Activated B cell treated with CpG ODN at 0.5 μM for 24 hours (primary cell): ENCODE measurements around the gene ABCG1. TPM values are rescaled to one million over a fixed set of nuclear protein-coding genes. Genes with fewer than 3 reads are reported as not detected.

ENCODE experiments used
- ATAC-seq: fragments of 200-7000 bp; cut with Tn5 transposase; one replicate; pipeline ENCODE4 v1.10.0; 2021; ENCODE audit warnings: low read depth, mild to moderate bottlenecking, moderate library complexity
- CTCF ChIA-PET: fragments of 350-600 bp; sonication (Branson Sonifier 250); formaldehyde crosslinking; loops from one replicate; lab custom pipeline; 2021; ENCODE audit warnings: antibody characterized with exemption; lab: Charles Lee
- POLR2A ChIA-PET: fragments of 350-600 bp; sonication (Branson Sonifier 250); formaldehyde crosslinking; loops from one replicate; lab custom pipeline; 2021; ENCODE audit warnings: antibody characterized with exemption; lab: Charles Lee
- DNase-seq: peaks from one replicate; pipeline ENCODE4 v3.0.0; 2022
- H3K27ac Mint-ChIP-seq: one replicate; pipeline ENCODE4 v1.8.0; 2020; ENCODE audit warnings: mixed read lengths
- H3K27me3 Mint-ChIP-seq: one replicate; pipeline ENCODE4 v1.8.0; 2021; ENCODE audit warnings: mixed read lengths
- H3K36me3 Mint-ChIP-seq: one replicate; pipeline ENCODE4 v1.8.0; 2021; ENCODE audit warnings: low read depth, mixed read lengths
- H3K4me1 Mint-ChIP-seq: one replicate; pipeline ENCODE4 v1.8.0; 2021; ENCODE audit warnings: mixed read lengths
- H3K4me3 Mint-ChIP-seq: one replicate; pipeline ENCODE4 v1.8.0; 2020; ENCODE audit warnings: mild to moderate bottlenecking, mixed read lengths
- H3K9me3 Mint-ChIP-seq: one replicate; pipeline ENCODE4 v1.8.0; 2020; ENCODE audit warnings: mixed read lengths
- intact Hi-C: fragments of 100-400 bp; cut with micrococcal nuclease; formaldehyde crosslinking; loops from one replicate; pipeline ENCODE4 v1.15.1; 2024
- total RNA-seq: library from RNA; stranded (reverse); gene quantifications from 2 replicates; pipeline ENCODE4 v1.2.3, GENCODE V29; 2022
- TF ChIP-seq, protein P1 (sequence below): fragments of 200-600 bp; IDR thresholded peaks from one replicate; pipeline ENCODE4 v1.8.0; 2022; ENCODE audit warnings: antibody characterized with exemption, mild to moderate bottlenecking

ABCG1 gene
- 2.3 and 3.4 TPM in 2 replicates for total RNA-seq

DNA sequence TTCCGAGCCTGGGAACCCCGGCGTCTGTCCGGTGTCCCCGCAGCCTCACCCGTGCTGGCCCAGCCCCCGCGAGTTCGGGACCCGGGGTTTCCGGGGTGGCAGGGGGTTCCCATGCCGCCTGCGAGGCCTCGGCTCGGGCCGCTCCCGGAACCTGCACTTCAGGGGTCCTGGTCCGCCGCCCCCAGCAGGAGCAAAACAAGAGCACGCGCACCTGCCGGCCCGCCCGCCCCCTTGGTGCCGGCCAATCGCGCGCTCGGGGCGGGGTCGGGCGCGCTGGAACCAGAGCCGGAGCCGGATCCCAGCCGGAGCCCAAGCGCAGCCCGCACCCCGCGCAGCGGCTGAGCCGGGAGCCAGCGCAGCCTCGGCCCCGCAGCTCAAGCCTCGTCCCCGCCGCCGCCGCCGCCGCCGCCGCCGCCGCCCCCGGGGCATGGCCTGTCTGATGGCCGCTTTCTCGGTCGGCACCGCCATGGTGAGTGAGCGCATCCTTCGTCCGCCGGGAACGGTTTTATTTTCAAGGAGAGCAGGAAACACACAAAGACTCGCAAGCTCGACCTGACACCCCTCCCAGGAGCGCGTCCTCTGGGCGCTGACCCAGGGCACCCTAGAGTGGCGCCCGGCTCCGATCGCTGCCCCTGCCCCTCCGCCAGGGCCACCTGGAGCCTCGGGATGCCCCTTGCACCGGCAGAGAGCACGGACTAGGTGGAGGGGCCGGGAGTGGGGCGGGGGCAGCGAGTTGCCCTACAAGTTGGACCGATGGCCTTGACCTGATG lies at the start of gene ABCG1:
Gene ABCG1 (plus strand): TSS at position 305 of the 770 bp plus-strand sequence. CDS start 123 bp downstream, at position 428.
- ATAC-seq (peak; percentile 45), DNase-seq (peak; percentile 53)
- CTCF ChIA-PET, result interaction anchor here (0.6 to 2.5 kb wide), 3 partner anchors 15 to 40 kb away, joined by 3 to 15 read pairs (median 14); no protein-coding TSS in a partner anchor
- Mint-ChIP-seq H3K4me3 (peak within 1 kb of the TSS; percentile 87), H3K9me3 (peaks cover 3% of the 10 kb centered on the region), H3K36me3 (peaks cover 15% of the 10 kb centered on the region), H3K27me3 (no peaks in the 10 kb centered on the region), H3K27ac (peak within 1 kb of the TSS; percentile 73), H3K4me1 (peaks cover 39% of the 10 kb centered on the region)
- POLR2A ChIA-PET, result interaction anchor here (0.7 to 4.6 kb wide), 4 partner anchors 11 to 30 kb away, joined by 6 to 37 read pairs (median 21); no protein-coding TSS in a partner anchor
- TF ChIP-seq, protein P1, sequence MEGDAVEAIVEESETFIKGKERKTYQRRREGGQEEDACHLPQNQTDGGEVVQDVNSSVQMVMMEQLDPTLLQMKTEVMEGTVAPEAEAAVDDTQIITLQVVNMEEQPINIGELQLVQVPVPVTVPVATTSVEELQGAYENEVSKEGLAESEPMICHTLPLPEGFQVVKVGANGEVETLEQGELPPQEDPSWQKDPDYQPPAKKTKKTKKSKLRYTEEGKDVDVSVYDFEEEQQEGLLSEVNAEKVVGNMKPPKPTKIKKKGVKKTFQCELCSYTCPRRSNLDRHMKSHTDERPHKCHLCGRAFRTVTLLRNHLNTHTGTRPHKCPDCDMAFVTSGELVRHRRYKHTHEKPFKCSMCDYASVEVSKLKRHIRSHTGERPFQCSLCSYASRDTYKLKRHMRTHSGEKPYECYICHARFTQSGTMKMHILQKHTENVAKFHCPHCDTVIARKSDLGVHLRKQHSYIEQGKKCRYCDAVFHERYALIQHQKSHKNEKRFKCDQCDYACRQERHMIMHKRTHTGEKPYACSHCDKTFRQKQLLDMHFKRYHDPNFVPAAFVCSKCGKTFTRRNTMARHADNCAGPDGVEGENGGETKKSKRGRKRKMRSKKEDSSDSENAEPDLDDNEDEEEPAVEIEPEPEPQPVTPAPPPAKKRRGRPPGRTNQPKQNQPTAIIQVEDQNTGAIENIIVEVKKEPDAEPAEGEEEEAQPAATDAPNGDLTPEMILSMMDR, result no peak
- intact Hi-C loops, result no loop called here

DNA sequence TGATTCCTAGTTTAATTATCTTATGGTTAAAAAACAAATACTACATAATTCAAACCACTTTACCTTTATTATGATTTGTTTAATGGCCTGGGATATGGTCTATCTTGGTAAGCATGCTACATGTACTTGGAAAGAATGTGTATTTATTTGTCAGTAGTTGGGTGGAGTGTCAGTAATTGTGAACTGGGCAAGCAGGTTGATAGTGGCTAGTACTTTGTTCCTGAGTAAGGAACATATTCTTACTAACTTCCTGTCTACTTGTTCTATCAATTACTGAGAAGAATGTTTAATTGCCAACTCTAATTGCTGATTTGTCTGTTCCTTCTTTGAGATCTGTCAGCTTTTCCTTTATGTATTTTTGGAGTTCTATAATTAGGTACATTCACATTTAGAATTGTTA lies 49.2 kb upstream of the ABCG1 start:
- Mint-ChIP-seq H3K27me3 (no peaks in the 10 kb centered on the region), H3K9me3 (no peaks in the 10 kb centered on the region), H3K27ac (no peak overlapping the region), H3K4me1 (peaks cover 3% of the 10 kb centered on the region), H3K36me3 (no peaks in the 10 kb centered on the region), H3K4me3 (no peak overlapping the region)
- no peak for ATAC-seq
- ChIA-PET POLR2A (no interaction called here), CTCF (no interaction called here)
- TF ChIP-seq, protein P1, result no peak
- intact Hi-C loops, result no loop called here
- no peak for DNase-seq

DNA sequence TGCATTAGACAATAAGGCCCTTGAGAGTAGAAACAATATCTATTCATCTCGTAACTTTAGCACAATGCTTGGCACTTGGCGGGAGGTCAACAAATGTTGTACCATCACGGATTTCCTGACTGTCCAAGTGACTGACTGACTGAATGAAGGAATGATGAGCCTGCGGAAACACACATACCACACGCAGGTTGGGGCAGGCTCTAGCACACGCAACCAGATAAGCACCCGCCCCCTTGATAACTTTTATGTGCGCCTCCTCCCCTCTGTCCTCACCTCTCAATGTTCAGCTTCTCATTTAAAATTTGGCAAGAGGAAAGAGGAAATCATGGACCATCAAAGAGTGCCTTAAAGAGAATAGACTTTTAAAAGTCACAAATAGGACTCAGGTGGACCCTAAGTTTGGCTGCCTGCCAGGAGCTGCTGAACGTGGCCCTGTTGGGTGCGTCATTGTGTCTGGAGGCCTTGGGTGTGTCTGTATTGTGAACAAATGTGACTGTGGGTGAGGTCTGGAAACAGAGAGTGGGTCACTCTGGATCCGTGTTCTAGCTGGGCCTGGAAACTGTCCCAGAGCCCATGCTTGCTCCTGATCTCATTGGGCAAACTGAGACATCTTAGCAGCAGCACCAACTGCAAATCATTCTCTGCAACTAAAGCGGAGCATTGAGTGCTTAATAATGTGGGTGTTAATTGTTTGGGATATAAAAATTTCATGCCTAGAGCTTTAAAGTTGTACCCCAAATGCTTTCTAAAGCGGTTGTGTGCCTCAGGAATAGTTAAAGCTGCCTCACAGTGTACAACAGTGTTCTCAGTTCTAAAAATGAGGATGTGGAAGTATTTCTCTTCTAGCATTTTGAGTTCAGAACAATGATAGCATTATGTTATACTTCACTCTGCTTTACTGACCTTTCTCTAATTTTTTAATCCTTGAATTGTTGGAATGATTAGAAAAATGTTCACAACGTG lies 47.6 kb upstream of the ABCG1 start:
- TF ChIP-seq, protein P1, result no peak
- intact Hi-C loops, result no loop called here
- Mint-ChIP-seq H3K9me3 (no peaks in the 10 kb centered on the region), H3K27ac (no peak overlapping the region), H3K36me3 (no peaks in the 10 kb centered on the region), H3K27me3 (no peaks in the 10 kb centered on the region), H3K4me1 (peaks cover 3% of the 10 kb centered on the region), H3K4me3 (no peak overlapping the region)
- POLR2A ChIA-PET, result interaction anchor here (0.6 kb wide), 1 partner anchor 84 kb away, joined by 3 read pairs; no protein-coding TSS in a partner anchor
- DNase-seq, result no peak
- ATAC-seq, result no peak
- CTCF ChIA-PET, result no interaction called here

DNA sequence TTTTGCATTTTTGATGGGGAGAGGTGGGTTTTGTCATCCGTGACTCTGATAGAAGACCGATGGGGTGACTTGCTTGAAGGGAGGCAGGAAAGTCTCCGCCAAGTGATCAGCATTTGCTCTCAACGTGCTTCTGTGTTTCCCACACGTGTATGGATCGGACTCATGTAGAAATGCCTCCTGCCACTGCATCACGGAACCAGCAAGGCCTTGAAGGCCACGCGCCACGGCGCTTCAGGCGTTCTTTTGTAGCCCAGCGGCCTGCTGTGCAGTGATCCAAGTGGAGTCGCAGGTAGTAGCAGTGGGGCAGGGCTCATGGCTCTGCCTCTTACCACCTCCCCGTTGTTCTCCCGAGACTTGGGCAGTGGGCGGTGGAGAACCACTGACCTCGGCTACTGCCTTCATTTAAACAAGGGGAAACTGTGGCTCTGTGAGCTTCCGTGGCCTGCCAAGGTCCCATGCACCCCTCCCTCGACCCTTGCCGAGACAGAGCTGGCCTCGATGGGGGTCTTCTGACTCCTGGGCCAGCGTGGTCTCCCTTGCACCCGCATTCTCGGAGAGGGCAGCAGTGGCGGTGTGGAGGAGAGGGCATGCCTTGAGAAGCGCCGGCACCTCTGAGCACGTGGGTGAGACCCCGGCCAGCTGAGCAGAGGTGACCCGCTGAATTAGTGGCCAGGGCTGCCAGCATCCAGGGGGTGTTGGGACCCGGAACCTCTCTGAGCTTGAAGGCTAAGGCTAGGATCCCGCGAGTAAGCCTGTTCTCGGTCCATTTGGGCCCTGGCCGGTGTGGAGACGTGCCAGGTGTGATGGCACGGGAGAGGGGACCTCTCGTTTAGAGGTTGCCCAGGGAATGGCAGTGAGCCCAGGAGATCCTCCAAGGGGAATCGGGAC lies 46.1 kb upstream of the ABCG1 start:
- TF ChIP-seq, protein P1, result no peak
- H3K36me3 Mint-ChIP-seq, result no peaks in the 10 kb centered on the region
- H3K27me3 Mint-ChIP-seq, result no peaks in the 10 kb centered on the region
- intact Hi-C loops, result no loop called here
- peaks cover 3% of the 10 kb centered on the region for H3K4me1 Mint-ChIP-seq
- H3K27ac Mint-ChIP-seq, result no peak overlapping the region
- DNase-seq, result no peak
- ATAC-seq, result no peak
- ChIA-PET CTCF (no interaction called here), POLR2A (no interaction called here)
- no peaks in the 10 kb centered on the region for H3K9me3 Mint-ChIP-seq
- H3K4me3 Mint-ChIP-seq, result no peak overlapping the region
